Measurements from ENCODE around the gene FILIP1L.

Gene FILIP1L

DNA sequence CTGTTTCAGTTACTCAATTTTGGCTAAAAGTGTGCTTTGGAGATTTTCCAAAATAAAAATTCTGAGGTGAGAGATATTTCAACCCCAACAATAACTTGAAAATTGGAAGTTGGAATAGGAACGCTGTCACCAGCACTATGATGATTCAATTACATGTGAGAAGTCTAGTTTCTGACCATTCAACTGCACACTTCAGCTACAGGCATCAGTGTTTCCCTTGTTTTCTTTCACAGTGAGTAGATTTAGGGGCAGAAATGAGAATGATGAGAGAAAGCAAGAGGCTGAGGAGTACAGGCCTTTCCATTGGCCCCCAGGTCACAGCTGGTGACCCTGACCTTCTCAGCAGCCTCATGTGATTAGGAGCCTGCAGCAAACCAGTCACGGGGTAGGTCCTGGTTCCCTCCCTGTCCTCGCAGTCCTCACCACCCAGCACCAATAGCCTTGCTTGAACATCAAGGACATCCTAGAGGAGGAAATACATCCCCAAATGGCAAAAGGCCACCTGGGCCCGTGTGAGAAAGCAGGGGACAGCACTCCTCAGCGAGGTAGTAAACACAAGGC, 10.0 kb upstream of the FILIP1L start:
- no peak for DNase-seq

DNA sequence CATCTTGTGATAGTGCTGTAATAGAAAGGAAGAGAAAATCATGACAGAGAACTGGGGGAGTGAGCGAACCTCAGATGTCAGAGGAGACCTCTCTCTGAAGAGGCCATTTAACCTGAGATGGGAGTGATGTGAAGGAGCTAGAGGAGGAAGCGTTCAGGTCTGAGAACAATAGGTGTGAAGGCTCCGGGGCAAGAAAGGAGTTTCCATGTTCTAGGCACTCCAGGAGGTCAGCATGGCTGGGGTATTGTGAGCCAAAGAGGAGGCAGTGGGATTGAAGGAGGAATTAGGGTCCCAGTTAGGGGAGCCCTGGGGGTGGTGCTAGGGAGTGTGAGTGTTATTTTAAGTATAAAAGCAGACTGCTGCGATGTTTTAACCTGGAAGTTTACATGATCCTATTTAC, 8.8 kb upstream of the FILIP1L start:
- no peak for DNase-seq

DNA sequence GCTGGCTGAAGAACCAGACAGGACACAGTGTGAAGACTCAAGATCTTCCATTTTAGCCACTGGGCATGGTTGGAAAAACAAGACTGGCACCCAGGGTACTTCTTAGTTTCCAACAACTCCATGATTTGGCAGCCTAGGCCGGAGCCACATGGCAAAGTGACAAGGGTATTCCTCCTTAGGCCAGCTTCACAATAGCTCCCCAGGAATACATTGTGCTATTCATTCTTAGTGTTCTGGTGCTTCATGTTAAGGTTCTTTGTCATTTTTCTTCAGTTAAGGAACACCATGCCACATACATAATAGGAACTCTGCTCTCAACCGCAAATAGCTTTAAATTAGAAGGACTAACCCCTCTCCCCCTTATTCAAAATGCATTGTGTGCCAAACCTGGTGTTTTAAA, 8.0 kb upstream of the FILIP1L start:
- DNase-seq = no peak

DNA sequence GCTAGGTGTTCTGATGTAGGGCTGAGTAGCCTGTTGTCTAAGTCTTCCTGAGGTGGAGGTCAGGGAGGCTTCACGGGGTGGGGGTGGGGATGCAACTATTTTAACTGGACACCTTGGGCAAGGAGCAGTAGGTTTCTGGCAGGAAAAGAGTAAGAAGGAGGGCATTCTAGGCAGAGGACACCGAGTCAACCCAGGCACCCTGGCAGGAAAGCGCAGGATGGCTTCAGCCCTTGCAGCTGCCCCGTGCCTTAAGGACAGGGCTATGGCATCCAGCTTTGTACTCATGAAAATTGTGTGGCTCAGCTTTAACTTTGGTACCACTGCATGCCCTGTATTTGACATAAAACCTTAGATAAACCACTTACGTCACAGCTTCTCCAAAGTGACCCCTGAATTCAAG, 6.4 kb upstream of the FILIP1L start:
- no peak for DNase-seq

DNA sequence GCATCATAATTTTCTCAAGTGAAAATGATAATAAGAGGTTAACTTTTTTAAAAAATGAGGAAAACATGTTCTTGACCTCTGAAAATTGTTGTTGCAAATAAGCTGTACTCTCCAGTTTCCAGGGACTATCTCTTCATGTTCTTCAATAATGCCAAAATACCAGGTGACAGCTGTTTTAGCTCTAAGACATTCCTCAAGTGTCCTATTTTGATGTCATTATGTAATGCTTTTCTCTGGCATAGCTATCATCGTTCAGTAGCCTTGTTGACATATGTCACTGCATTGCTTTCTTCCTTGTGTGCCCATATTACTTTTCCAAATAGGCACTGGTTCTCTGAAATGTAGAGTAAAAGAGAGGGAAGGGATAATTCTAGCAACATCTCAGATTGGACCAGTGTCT, 5.7 kb upstream of the FILIP1L start:
- no peak for DNase-seq

DNA sequence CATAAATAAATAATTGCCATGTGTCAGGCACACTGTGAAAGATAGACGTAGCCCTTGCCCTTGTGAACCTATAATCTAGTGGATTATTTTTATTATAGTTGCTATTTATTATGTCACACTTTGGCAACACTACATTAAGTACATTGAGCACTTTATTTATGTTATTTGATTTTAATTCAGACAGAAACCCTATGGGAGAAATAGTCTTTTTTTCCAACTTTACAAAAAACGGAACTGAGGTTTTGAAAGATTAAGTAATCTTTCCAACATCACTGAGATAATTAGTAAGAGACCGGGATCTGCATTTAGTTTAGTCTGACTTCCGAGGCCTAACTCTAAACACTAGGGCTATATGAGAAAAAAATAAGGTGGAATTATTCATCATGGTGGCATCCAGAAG, 2.8 kb upstream of the FILIP1L start:
- DNase-seq = no peak

DNA sequence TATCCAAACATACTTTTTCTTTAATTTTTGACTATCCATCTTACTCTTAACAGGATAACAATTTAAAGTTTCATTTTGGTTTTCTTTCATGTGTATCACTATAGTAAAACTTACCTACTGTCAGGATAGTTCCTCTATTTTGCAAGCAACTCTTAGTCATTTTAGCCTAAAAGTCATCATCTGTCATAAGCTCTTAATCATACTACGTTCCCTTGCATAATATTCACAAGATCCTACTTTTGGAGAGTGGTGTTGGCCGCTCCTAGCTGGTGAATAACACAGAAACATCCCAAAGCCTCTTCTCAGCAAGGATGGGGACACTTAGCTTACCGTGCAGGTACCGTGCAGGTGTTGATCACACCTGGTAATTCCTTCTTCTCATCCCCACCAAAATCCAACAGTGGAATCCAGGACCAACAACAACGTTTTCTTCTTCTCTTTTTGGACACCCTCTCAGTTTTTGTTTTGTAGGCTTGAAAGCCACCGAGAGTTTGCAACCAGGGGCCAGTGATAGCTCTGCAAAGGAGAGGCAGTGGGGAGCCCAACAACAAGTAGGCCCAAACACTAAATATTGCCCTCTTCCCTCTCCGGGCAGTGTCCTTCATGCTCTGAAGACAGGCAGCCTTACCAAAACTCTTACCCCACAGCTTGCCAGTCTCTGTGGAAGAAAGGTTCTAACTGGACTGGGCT, 433 bp downstream of the FILIP1L start:
- DNase-seq = no peak

DNA sequence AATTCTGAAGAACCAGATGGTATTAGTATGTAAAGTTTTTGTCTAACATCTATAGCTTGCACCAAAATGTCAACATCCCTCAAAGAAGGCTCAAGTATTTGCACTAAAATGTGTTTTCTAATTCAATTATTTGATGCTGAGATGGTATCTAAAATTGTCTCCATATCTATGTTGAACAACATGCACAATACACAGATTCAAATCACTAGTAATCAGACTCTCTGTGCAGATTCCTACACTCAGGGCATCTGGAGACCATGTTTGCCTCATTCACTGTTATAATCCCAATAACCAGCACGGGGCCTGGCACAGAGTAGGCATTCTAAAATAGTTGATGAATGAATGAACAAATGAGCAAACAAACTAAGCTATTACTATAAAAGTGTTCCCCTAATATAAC, 2.6 kb downstream of the FILIP1L start:
- DNase-seq = no peak

DNA sequence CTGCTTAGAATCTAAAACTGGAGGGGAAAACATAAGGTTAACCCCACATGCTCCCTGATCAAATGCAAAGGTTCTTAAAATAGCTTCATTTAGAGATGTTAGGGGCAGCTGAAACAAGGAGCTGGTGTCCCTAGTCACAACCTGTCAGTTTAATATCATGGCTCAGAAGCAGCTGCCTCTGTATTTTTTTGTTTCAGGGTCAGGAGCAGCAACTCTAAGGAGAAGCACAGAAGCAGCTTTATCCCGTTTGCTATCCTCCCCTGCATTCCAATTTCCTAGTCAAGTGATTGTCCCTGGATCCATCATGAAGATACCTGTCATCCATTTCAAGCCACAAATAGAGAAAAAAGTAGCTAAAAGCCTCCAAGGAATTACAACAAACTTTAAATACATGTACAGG, 4.1 kb downstream of the FILIP1L start:
- DNase-seq = no peak

DNA sequence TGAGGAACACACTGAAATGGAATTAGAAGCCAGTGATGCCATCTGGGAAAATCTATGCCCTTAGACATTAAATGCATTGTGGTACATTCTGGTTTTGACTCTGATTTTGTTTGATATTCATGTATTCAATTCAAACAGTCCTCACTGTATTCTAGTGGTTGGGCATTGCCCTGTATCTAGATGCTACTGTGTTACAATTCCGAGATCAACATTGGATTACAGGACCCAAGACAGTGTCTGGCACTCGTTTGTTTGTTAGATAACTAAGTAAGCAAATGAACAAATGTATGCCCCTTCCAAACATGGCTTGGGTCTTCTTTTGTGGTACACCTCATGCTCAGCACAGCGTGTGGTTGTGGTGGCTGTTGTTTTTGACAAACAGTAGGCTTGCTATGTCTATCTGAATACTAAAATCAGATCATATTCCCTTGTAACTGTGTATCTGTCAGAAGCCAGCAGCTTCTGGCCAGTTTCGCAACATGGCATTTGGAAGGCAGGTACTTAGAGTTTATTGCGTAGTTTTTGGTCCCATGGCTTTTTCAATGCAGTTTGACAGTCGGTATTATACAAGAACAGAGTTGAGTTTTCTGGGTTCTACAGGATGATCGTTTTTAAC, 5.7 kb downstream of the FILIP1L start:
- DNase-seq = no peak

DNA sequence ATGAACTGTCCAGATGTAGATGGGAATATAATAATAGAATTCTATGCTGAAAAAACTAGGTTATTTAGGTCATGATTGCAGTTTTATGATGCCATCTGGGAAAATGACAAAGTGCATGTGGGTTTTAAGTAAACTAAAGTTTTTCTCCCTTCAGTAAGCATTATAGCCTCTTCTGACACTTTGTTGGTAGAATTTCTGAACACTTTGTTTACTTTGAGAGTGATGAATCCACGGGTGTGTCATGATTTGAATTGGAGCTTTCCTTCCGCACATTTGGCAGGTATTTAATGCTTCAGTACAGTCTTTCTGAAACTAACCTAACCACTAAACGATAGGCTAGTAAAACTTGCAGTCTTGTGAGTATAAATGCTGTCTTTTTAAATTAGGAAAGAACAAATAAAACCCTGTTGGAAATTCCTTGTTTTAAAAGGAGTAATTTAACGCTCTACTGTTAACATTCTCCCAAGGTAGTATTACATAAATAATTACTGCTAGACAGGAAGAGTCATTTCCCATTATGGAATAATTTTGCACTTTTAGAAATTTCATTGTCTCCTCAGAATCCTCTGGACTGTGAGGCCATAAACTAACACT, 7.0 kb downstream of the FILIP1L start:
- DNase-seq = no peak

DNA sequence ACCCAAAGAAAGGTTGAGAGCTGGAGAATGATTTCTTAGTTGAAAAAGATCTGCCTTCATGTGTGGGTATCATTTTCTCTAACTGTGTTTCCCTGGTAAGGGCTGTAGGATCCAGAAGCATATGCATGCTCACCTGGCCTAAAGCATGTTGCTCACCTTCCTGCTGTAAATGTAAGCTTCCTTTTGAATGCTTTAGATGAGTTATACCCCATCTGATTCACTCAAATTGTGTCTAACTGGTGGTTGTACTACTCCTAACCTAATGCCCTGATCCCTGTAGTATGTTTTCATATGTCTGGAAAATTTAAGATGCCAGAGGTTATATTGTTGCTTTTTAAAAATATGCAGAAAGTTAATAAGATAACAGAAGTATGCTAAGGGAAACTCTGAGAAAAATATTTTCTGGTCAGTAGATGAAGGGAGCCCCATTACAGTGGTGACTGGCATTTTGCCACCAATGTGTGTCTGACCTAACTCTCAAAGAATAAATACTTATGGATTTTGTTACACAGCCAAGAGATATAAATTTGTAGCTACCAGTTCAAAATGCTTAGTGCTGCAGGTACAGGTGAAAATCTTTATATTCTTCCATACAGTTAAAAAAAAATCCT, 7.7 kb downstream of the FILIP1L start:
- DNase-seq = no peak

DNA sequence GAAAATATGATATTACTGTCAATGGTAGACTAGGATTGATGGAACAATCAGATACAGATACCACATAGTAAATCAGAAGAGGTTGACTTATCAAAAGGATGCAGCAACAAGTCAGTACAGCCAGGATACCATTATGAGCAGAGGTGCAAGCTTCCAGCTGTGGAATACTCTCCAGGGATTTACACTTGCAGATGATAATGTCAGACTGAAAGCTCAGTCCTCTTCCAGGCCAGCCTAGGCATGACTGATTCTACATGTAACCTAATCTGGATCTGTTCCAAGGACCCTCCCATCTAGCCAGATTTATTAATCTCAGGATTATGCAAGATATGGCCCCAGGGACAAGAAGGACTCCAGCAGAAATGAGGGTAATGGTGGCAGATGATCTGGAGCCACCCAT, 8.2 kb downstream of the FILIP1L start:
- DNase-seq = no peak

DNA sequence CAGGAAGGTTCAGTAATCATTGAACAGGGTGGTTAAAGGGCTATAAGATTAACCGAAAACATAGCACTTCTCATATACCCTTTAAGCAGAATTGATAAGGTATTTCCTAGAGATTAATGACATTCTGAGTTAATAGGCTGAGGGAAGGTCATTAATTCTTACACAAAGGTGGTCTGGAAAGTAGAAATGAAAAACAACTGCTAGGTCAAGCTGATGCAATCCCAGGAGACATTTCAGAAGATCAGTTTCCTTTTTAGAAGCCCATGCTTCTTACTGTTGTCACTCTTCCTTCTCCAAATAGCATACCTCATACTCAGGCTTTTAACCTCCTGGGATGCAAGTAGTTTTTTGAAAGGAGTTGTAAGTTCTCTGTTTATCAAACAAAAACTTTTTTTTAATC, 8.8 kb downstream of the FILIP1L start:
- DNase-seq = no peak

DNA sequence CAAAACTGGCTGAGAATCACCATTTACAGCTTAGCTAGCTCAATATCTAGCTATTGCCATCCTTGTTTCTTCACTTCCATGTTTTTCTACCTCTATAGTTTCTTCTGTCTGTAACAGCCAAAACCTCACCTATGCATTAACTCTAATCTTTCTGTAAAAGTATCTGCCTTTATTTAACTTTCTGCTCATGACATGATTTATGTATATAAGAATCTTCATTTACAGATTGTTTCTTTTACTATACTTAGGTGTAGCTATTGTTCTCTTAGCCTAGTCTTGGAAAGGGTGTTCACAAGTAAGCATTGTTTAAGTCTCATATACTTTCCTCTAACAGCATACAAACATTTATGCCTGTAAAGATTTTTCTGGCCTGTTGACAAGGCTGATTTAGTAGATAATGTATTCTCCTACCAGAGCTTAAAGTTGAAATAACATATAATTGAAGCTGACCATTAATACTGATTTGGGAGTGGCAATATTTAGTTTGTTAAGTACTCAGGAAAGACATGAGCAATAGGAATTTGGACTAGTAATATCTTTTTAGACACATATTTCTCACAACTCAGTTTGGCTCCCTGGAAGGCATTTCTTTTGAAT, 9.4 kb downstream of the FILIP1L start:
- no peak for DNase-seq

DNA sequence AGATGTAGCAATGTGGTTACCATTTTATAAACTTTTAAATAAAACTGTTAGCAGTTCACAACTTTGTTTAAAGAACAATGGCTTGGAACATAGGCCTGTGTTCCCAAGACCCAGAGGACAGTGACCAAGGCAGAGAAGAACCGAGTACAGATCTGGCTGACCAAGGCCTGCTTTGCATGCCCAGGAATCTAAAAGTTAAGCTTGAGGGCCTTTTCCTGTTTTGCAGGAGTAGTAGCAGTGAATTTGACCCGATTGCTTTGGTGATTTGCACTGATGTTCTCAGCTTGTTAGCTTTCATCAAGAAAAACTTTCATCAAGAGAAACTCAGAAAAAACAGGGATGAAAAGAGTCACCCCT, 9.9 kb downstream of the FILIP1L start:
- no peak for DNase-seq

DNA sequence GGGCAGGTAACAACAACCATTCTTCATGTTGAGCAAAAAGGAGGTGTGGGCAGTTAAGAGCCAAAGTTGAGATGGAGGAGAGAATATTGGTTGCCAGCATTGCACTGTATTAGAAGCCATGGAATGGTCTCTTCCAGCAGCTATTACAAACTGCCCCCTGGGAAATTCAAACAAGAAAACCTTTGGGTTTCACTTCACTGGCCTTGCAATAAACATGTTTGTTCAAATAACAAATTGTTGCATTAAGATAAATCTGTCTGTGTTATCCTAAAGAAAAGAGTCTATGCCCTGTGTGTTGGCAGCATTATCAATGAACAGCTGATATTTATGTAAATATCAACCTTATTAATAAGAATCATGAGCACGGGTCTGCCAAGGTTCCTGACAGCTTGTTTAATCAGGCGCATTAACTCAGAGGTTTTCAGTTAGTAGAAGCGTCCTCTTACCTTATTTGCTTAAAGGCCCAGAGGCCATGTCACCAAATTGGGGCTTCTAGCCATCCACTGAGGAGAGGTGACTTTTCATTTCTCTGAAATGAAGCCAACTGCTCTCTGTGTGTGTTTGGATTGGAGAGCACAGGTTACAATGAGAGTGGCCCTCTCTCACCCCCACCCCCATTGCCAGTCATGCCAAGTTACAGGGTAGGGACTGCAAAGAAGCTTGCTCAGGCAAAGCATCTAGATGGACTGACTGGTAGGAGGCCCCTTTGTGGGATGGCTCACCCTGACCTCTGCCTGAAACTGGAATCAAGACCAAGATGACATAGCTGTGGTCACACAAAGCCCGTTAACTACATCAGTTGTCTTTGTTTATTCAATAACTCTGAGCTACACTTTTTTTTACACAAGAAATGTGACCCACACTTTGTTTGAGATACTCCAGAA, 10.5 kb downstream of the FILIP1L start:
- no peak for DNase-seq

DNA sequence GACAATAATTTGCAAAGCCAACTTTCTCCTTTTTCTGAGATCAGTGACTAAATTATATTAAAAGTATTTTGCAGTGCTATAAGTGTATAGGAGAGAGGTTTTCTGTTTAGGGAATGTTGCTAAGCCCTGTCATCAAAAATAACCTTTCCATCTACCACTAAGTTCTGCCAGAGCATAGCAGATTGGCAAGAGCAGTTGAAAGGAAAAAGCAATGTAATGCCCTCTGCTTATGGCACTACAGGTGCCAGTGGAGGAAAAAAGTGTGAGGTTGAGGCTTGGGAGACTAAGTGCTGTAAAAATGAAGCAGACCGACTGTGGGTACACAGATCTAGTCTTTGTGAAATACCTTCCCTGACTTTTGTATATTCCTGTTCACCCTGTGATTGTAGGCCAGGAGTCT, 11.5 kb downstream of the FILIP1L start:
- no peak for DNase-seq

DNA sequence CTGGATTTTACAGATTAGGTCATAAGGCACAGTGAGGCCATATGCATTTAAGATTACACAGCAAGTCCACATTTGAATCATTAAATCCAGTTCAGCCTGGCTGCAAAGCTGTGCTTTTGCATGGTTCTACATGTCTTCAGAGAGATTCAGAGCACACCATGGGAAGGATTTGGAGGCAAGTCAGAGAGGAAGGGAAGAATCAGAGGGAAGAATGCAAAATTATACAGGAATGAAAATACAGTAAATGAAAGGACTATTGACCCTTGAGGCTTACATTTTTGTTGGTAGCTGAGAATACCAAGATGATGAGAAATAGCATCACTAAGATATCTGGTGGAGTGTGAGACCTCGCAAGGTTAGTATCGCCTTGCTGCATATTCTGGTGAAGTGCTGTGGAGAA, 13.9 kb downstream of the FILIP1L start:
- no peak for DNase-seq

DNA sequence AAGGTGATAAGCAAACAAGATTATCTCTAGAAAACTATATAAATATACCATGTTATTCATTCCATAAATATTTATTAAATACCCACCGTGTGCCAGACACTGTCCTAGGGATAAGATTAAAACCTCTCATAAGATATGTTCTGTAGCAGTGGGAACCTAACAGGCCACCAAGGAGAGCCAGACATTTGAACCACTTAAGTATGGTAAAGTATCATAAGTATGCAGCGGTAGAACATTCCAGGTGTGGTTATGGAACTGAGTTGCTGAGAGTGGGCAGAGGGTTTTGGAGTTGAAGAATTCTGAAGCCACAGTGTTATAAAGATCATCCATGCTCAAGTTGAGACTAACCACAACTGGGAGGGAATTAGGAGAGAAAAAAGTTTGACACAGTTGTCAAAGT, 14.7 kb downstream of the FILIP1L start:
- no peak for DNase-seq

DNA sequence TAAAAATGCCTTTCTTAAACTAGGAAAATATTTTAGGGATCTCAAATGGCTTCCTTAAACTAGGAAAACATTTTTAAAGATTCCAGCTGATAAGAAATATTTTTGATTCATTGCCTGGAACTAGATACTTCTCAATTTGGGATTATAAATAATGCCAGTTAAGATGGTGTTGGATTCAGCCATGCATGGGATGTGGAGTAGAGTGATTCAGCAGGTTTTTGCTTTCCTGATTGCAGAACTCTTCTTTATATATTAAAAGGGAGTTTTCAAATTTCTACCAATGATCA, 15.6 kb downstream of the FILIP1L start:
- DNase-seq = no peak

DNA sequence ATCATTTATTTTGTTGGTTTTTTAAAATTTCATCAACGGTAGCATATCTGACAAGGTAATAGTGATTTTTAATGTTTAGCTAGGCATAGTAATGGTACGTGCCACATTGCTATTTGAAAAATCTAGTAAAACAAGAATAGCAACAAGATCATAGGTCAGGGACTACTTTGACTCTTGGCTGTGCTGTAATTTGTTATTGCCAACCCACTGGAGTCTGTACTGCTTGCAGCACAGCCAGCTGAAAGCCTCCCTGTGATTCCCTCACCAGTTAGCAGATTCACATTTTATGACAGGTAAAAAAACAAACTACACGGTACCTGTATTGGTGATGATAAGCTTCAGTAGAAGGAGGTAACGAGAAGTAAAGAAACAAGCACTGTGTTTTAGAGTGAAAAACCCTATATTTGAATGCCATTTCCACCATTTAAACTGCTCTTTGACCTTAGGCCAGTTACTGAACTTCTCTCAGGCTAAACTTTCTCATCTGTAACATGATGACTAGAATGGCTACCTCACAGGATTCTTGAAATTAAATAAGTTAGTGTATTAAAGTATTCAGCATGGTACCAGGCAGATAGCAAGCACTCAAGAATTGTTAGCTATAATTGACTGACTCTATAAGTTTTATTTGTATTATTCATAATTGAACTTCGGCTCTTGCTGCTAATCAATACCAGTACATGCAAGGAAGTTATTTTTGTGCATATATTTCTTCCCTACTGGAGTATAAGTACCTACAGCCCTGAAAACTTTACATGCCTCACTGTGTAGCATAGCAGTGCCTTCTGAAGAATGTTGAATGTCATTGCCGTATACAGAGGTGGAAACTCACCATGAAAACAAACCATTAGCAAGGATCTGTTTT, 16.1 kb downstream of the FILIP1L start:
- DNase-seq = no peak
